H1 (cell line): Measurements from ENCODE around the gene NFATC1. TPM values are rescaled to one million over a fixed set of nuclear protein-coding genes. Genes with fewer than 3 reads are reported as not detected.

Experiments
- CTCF ChIA-PET: fragments of 300-600 bp; sonication (Branson Sonifier 250); formaldehyde crosslinking; loops from one replicate; lab custom pipeline; 2021; ENCODE audit not compliant: partially characterized antibody; lab: Charles Lee
- POLR2A ChIA-PET: fragments of 300-600 bp; sonication (Branson Sonifier 250); formaldehyde crosslinking; loops from one replicate; lab custom pipeline; 2021; ENCODE audit warnings: inconsistent platforms; ENCODE audit not compliant: partially characterized antibody; lab: Charles Lee
- DNase-seq, 2 experiments: peaks; one replicate each; pipeline versions ENCODE4 v3.0.0 to v3.0.0-alpha.2; 2010 to 2022; ENCODE audit warnings: low spot score in 2 of 2, low read depth in 1 of 2, mixed read lengths in 1 of 2
- FAIRE-seq: peaks from 2 replicates; lab custom pipeline; 2011; peaks lifted over from hg19 to GRCh38; lab: Jason Lieb, UNC
- H2AFZ ChIP-seq: 2 replicates; pipeline ENCODE4 v1.8.1; 2012; ENCODE audit warnings: low read length, inconsistent platforms
- H2AK5ac ChIP-seq: 2 replicates; pipeline ENCODE4 v1.6.1; 2013; ENCODE audit warnings: low read depth, low read length
- H2BK120ac ChIP-seq: replicated peaks from 2 replicates; pipeline ENCODE3; 2013; ENCODE audit warnings: low read depth, low read length, inconsistent platforms
- H2BK12ac ChIP-seq: 2 replicates; pipeline ENCODE4 v1.6.1; 2013; ENCODE audit warnings: low read depth, low read length
- H2BK15ac ChIP-seq: 2 replicates; pipeline ENCODE4 v1.6.1; 2013; ENCODE audit warnings: low read length
- H2BK20ac ChIP-seq: 2 replicates; pipeline ENCODE4 v1.6.1; 2013; ENCODE audit warnings: low read length
- H2BK5ac ChIP-seq: 2 replicates; pipeline ENCODE4 v1.6.1; 2013; ENCODE audit warnings: low read depth, low read length
- H3K14ac ChIP-seq: 2 replicates; pipeline ENCODE4 v1.6.1; 2013; ENCODE audit warnings: inconsistent platforms; ENCODE audit not compliant: insufficient read length
- H3K18ac ChIP-seq: 2 replicates; pipeline ENCODE4 v1.6.1; 2013; ENCODE audit warnings: low read length; ENCODE audit errors: extremely low read depth
- H3K23ac ChIP-seq: 2 replicates; pipeline ENCODE4 v1.6.1; 2013; ENCODE audit warnings: inconsistent platforms; ENCODE audit not compliant: insufficient read length
- H3K23me2 ChIP-seq: 2 replicates; pipeline ENCODE4 v1.6.1; 2013; ENCODE audit warnings: low read depth, low read length
- H3K27ac ChIP-seq: 2 replicates; pipeline ENCODE4 v1.6.1; 2011; ENCODE audit warnings: low read depth, low read length, inconsistent platforms
- H3K27me3 ChIP-seq, 4 experiments: replicated peaks in 1 of 4; 1 replicate in 1 of 4; 2 replicates in 3 of 4; pipeline versions ENCODE4 v1.6.1 to v1.8.1; 2011 to 2013; ENCODE audit warnings: low read length in 3 of 4, mild to moderate bottlenecking in 3 of 4, inconsistent platforms in 2 of 4, mixed read lengths in 2 of 4, moderate library complexity in 1 of 4; ENCODE audit not compliant: control insufficient read depth in 3 of 4, insufficient read depth in 3 of 4; ENCODE audit errors: extremely low read depth in 1 of 4
- H3K36me3 ChIP-seq, 4 experiments: 2 replicates each; pipeline versions ENCODE4 v1.6.1 to v1.8.1; 2011 to 2013; ENCODE audit warnings: mild to moderate bottlenecking in 4 of 4, low read length in 3 of 4, moderate library complexity in 2 of 4, control low read depth in 1 of 4, inconsistent platforms in 1 of 4; ENCODE audit not compliant: insufficient read depth in 4 of 4, control insufficient read depth in 2 of 4
- H3K4ac ChIP-seq: replicated peaks from 2 replicates; pipeline ENCODE3; 2013; ENCODE audit warnings: low read length, low read depth, mixed read lengths, inconsistent platforms; ENCODE audit not compliant: insufficient read length
- H3K4me1 ChIP-seq, 4 experiments: replicated peaks in 1 of 4; 1 replicate in 1 of 4; 2 replicates in 3 of 4; pipeline versions ENCODE4 v1.6.1 to v1.8.1; 2011 to 2013; ENCODE audit warnings: low read length in 3 of 4, inconsistent platforms in 2 of 4, mixed read lengths in 1 of 4; ENCODE audit not compliant: insufficient read depth in 4 of 4, control insufficient read depth in 3 of 4
- H3K4me2 ChIP-seq, 2 experiments: 2 replicates each; pipeline versions ENCODE4 v1.6.1 to v1.8.1; 2011 to 2013; ENCODE audit warnings: low read depth in 2 of 2, low read length in 2 of 2, control low read depth in 1 of 2, inconsistent platforms in 1 of 2, mild to moderate bottlenecking in 1 of 2; ENCODE audit not compliant: insufficient read depth in 1 of 2
- H3K4me3 ChIP-seq, 4 experiments: fragments of 200-600, 300-600 bp in 1 of 4; sonication (generic), shearing (Covaris generic), sonication (Bioruptor Twin) in 1 of 4; 2 replicates each; pipeline versions ENCODE4 v1.5.1 to v1.8.1; 2011 to 2016; ENCODE audit warnings: low read length in 4 of 4, low read depth in 3 of 4, control low read depth in 2 of 4, inconsistent platforms in 2 of 4, mild to moderate bottlenecking in 2 of 4, mixed read lengths in 1 of 4, moderate library complexity in 1 of 4; ENCODE audit not compliant: insufficient read depth in 2 of 4; ENCODE audit errors: extremely low read depth in 1 of 4
- H3K56ac ChIP-seq: replicated peaks from 2 replicates; pipeline ENCODE3; 2013; ENCODE audit warnings: low read depth, mild to moderate bottlenecking, mixed read lengths, low read length, inconsistent platforms; ENCODE audit not compliant: insufficient read length
- H3K79me1 ChIP-seq: 2 replicates; pipeline ENCODE4 v1.6.1; 2013; ENCODE audit warnings: low read depth, low read length, control low read depth
- H3K79me2 ChIP-seq, 2 experiments: 2 replicates each; pipeline versions ENCODE4 v1.6.1 to v1.8.1; 2012 to 2013; ENCODE audit warnings: low read length in 2 of 2, mild to moderate bottlenecking in 2 of 2, inconsistent platforms in 1 of 2; ENCODE audit not compliant: insufficient read depth in 2 of 2, control insufficient read depth in 1 of 2
- H3K9ac ChIP-seq, 4 experiments: replicated peaks in 1 of 4; 1 replicate in 1 of 4; 2 replicates in 3 of 4; pipeline versions ENCODE4 v1.6.1 to v1.8.1; 2011 to 2013; ENCODE audit warnings: low read depth in 3 of 4, low read length in 3 of 4, control low read depth in 2 of 4, mild to moderate bottlenecking in 2 of 4, moderate library complexity in 2 of 4, inconsistent platforms in 1 of 4; ENCODE audit errors: extremely low read depth in 1 of 4
- H3K9me3 ChIP-seq, 2 experiments: 2 replicates each; pipeline versions ENCODE4 v1.6.1 to v1.8.1; 2012 to 2013; ENCODE audit warnings: mild to moderate bottlenecking in 2 of 2, moderate library complexity in 2 of 2, control low read depth in 1 of 2, inconsistent platforms in 1 of 2, low read depth in 1 of 2, low read length in 1 of 2, mixed read lengths in 1 of 2; ENCODE audit not compliant: insufficient read depth in 2 of 2
- H4K20me1 ChIP-seq, 2 experiments: replicated peaks in 1 of 2; 2 replicates each; pipeline versions ENCODE3 to v1.8.1; 2011 to 2013; ENCODE audit warnings: inconsistent platforms in 2 of 2, low read length in 2 of 2, mild to moderate bottlenecking in 1 of 2; ENCODE audit not compliant: insufficient read depth in 2 of 2, control insufficient read depth in 1 of 2
- H4K5ac ChIP-seq: 2 replicates; pipeline ENCODE4 v1.6.1; 2013; ENCODE audit warnings: low read length, low read depth, mixed read lengths, inconsistent platforms; ENCODE audit not compliant: insufficient read length
- H4K8ac ChIP-seq: 2 replicates; pipeline ENCODE4 v1.8.0; 2013; ENCODE audit warnings: mild to moderate bottlenecking, moderate library complexity, low read length, inconsistent platforms; ENCODE audit not compliant: insufficient read depth; ENCODE audit errors: extremely low read depth
- H4K91ac ChIP-seq: replicated peaks from 2 replicates; pipeline ENCODE3; 2013; ENCODE audit warnings: low read length, mixed read lengths, inconsistent platforms; ENCODE audit not compliant: insufficient read length
- BRCA1 ChIP-seq: IDR thresholded peaks from 2 replicates; pipeline ENCODE4 v1.6.1; 2012; ENCODE audit warnings: low read depth, low read length, improper control_type of control experiment
- CBX5 ChIP-seq: fragments of 300-800, 300-1000 bp; sonication (generic); IDR thresholded peaks from 2 replicates; pipeline ENCODE4 v1.7.1; 2016; ENCODE audit warnings: antibody characterized with exemption, low read length, low read depth
- EP300 ChIP-seq, 2 experiments: IDR thresholded peaks; 1 replicate in 1 of 2; 2 replicates in 1 of 2; pipeline ENCODE4 v1.6.1; 2011 to 2012; ENCODE audit warnings: low read depth in 2 of 2, low read length in 2 of 2, mild to moderate bottlenecking in 2 of 2, borderline replicate concordance in 1 of 2, inconsistent platforms in 1 of 2, moderate library complexity in 1 of 2
- RAD21 ChIP-seq, 2 experiments: IDR thresholded peaks in 1 of 2; conservative IDR thresholded peaks in 1 of 2; 2 replicates each; pipeline ENCODE4 v1.6.1; 2011; ENCODE audit warnings: low read depth in 2 of 2, low read length in 2 of 2, improper control_type of control experiment in 1 of 2, inconsistent platforms in 1 of 2, mild to moderate bottlenecking in 1 of 2, moderate library complexity in 1 of 2
- RNF2 ChIP-seq: fragments of 200-900, 300-1000 bp; sonication (generic); IDR thresholded peaks from 2 replicates; pipeline ENCODE4 v1.7.1; 2016; ENCODE audit warnings: borderline replicate concordance, low read depth, mild to moderate bottlenecking, antibody characterized with exemption, low read length; ENCODE audit not compliant: poor library complexity, severe bottlenecking; ENCODE audit errors: missing control alignments
- SIRT6 ChIP-seq: IDR thresholded peaks from one replicate; pipeline ENCODE4 v1.7.1; 2012; ENCODE audit warnings: low read length, inconsistent platforms
- TAF1 ChIP-seq: IDR thresholded peaks from 2 replicates; pipeline ENCODE4 v1.6.1; 2011; ENCODE audit warnings: mild to moderate bottlenecking, low read depth, low read length
- TEAD4 ChIP-seq: IDR thresholded peaks from 2 replicates; pipeline ENCODE4 v1.6.1; 2012; ENCODE audit warnings: low read depth, low read length, inconsistent platforms, mixed read lengths
- WGBS, 2 experiments: shearing (Covaris generic) in 1 of 2; methylation state at CpG; one replicate each; pipeline versions ENCODE4 v1.1.6 to v1.1.7; 2013 to 2015; ENCODE audit warnings: low lambda C conversion rate in 2 of 2, mixed read lengths in 2 of 2, inconsistent platforms in 1 of 2, low coverage in 1 of 2, missing lambda C conversion rate in 1 of 2; ENCODE audit not compliant: insufficient replicate concordance in 2 of 2, insufficient coverage in 1 of 2, insufficient read length in 1 of 2; ENCODE audit errors: extremely low coverage in 1 of 2, missing lambda C conversion rate in 1 of 2; 5-methylcytosine and 5-hydroxymethylcytosine counted together
- polyA plus RNA-seq, 7 experiments: library from polyadenylated mRNA; depleted of rRNA in 3 of 7; stranded (reverse) in 5 of 7; unstranded in 2 of 7; fragments of >200 nt in 5 of 7; fragments of 200-250 nt in 2 of 7; gene quantifications; 1 replicate in 5 of 7; 2 replicates in 1 of 7; 4 replicates in 1 of 7; pipeline versions ENCODE4 v1.2.1 to v1.2.3, GENCODE V29; 2011 to 2013; ENCODE audit warnings: missing spikeins in 2 of 7, mixed read lengths in 2 of 7
- total RNA-seq: library from RNA; stranded (reverse); fragmentation: NEBNext Ultra II Directional; extraction: Animal tissue kit (Norgen Biotek cat#: 25700); gene quantifications from 2 replicates; pipeline ENCODE4 v1.2.1, GENCODE V29; 2021
- TF ChIP-seq, protein P1 (sequence below): IDR thresholded peaks from 2 replicates; pipeline ENCODE4 v1.6.1; 2012; ENCODE audit warnings: low read length, inconsistent platforms
- TF ChIP-seq, protein P2 (sequence below): IDR thresholded peaks from 2 replicates; pipeline ENCODE4 v1.6.1; 2011; ENCODE audit warnings: low read length, improper control_type of control experiment

Gene NFATC1
- total and polyA plus RNA-seq, 2 of the 8 experiments (the other 6 are each of a cell fraction or from before 2014, with no cell fraction given) = 2.0 to 6.6 TPM

DNA sequence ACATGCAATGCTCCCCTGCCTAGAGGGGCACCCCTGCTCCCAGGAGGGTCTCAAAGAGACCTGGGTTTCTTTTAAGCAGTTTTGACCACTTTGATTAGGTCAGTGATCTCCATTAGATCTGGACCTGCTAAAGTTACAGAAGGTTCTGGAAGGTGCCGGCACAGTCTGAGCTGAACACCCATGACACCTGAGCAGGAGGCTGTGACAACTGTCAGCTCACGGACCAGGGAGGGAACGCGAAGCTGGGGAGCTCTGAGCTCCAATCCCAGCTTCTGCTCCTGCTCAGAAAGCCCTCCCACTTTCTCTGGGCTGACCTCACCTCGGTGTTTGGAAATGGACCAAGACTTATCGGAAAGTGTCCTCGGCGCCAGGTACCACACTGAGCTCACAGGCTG lies 113.8 kb downstream of the NFATC1 start:
- Histone ChIP-seq H4K20me1 (no peaks in the 10 kb centered on the region), H2BK20ac (no peak overlapping the region), H3K79me2 (no peaks in the 10 kb centered on the region), H3K9me3 (peaks cover 0 to 3% of the 10 kb centered on the region in 2 experiments; a peak in 1 of 4 replicates), H3K4me1 (peaks cover 0 to 13% (median 9%) of the 10 kb centered on the region in 4 experiments; a peak in 5 of 7 replicates), H3K27ac (no peak overlapping the region), H4K5ac (no peak overlapping the region), H2BK5ac (no peak overlapping the region), H3K36me3 (no peaks in the 10 kb centered on the region), H2BK120ac (no peak overlapping the region), H3K23ac (no peak overlapping the region), H2BK15ac (no peak overlapping the region), H3K23me2 (no peaks in the 10 kb centered on the region), H3K4me2 (no peak overlapping the region), H3K9ac (no peak overlapping the region), H2BK12ac (no peak overlapping the region), H2AK5ac (no peak overlapping the region), H3K14ac (no peak overlapping the region), H3K18ac (no peak overlapping the region), H3K27me3 (peaks cover 0 to 15% (median 11%) of the 10 kb centered on the region in 4 experiments; a peak in 4 of 7 replicates), H3K4me3 (no peak overlapping the region), H4K91ac (no peak overlapping the region), H2AFZ (no peak overlapping the region), H3K79me1 (no peaks in the 10 kb centered on the region), H4K8ac (no peak overlapping the region), H3K56ac (no peak overlapping the region), H3K4ac (no peak overlapping the region)
- WGBS, 2 experiments = 96% methylated on average over 8 of the region's 8 CpGs; no CpG with 5 or more reads in 1 of the 2 experiments
- ChIA-PET CTCF (interaction anchor here (1.0 to 1.2 kb wide), 2 partner anchors 10 to 134 kb away, joined by 3 read pairs; no protein-coding TSS in a partner anchor), POLR2A (no interaction called here)
- no peak for DNase-seq
- FAIRE-seq = no peak
- TF ChIP-seq TEAD4 (no peak), EP300 (IDR thresholded peaks at IDR 0.05; ENCODE audit: borderline replicate concordance in 1 of 2, low read depth in 2 of 2, low read length in 2 of 2) (no peak), SIRT6 (no peak), TAF1 (no peak), RNF2 (no peak), CBX5 (no peak), RAD21 (IDR thresholded peaks at IDR 0.05 in 1 of 2, conservative IDR thresholded peaks at IDR 0.05 in 1 of 2; ENCODE audit: low read depth in 2 of 2, low read length in 2 of 2) (no peak), BRCA1 (no peak)
- TF ChIP-seq, protein P1, sequence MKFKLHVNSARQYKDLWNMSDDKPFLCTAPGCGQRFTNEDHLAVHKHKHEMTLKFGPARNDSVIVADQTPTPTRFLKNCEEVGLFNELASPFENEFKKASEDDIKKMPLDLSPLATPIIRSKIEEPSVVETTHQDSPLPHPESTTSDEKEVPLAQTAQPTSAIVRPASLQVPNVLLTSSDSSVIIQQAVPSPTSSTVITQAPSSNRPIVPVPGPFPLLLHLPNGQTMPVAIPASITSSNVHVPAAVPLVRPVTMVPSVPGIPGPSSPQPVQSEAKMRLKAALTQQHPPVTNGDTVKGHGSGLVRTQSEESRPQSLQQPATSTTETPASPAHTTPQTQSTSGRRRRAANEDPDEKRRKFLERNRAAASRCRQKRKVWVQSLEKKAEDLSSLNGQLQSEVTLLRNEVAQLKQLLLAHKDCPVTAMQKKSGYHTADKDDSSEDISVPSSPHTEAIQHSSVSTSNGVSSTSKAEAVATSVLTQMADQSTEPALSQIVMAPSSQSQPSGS = no peak
- TF ChIP-seq, protein P2, sequence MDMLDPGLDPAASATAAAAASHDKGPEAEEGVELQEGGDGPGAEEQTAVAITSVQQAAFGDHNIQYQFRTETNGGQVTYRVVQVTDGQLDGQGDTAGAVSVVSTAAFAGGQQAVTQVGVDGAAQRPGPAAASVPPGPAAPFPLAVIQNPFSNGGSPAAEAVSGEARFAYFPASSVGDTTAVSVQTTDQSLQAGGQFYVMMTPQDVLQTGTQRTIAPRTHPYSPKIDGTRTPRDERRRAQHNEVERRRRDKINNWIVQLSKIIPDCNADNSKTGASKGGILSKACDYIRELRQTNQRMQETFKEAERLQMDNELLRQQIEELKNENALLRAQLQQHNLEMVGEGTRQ = no peak
